IMR-90 (cell line): Measurements from ENCODE around the gene VOPP1. TPM values are rescaled to one million over a fixed set of nuclear protein-coding genes. Genes with fewer than 3 reads are reported as not detected.

Source experiments
- ATAC-seq: fragments of 200-7000 bp; cut with Tn5 transposase; 2 replicates; pipeline ENCODE4 v1.9.1; 2020; ENCODE audit warnings: low read depth, mild to moderate bottlenecking, moderate library complexity
- BruUV-seq: library from RNA; stranded (reverse); fragments of 400-500 nt; replicated peaks from 2 replicates; lab custom pipeline; 2021; lab: Mats Ljungman, UMichigan
- CTCF ChIA-PET: fragments of 300-600 bp; formaldehyde crosslinking; extraction: SDS; loops from one replicate; lab custom pipeline; 2021; ENCODE audit warnings: antibody characterized with exemption; lab: Yijun Ruan, JAX
- POLR2A ChIA-PET: fragments of 300-600 bp; sonication (Branson Sonifier 250); formaldehyde crosslinking; loops from one replicate; lab custom pipeline; 2022; ENCODE audit warnings: antibody characterized with exemption; ENCODE audit not compliant: unreplicated experiment; lab: Charles Lee
- DNase-seq: peaks from one replicate; pipeline ENCODE4 v3.0.0; 2013
- H2AFZ ChIP-seq: replicated peaks from 2 replicates; pipeline ENCODE3; 2013; ENCODE audit warnings: low read length, mild to moderate bottlenecking; ENCODE audit not compliant: poor library complexity
- H2AK5ac ChIP-seq: 2 replicates; pipeline ENCODE4 v1.6.1; 2013; ENCODE audit warnings: low read depth, low read length, inconsistent platforms
- H2AK9ac ChIP-seq: replicated peaks from 2 replicates; pipeline ENCODE3; 2013; ENCODE audit warnings: mild to moderate bottlenecking, low read depth, low read length, moderate library complexity; ENCODE audit not compliant: poor library complexity
- H2BK120ac ChIP-seq: 2 replicates; pipeline ENCODE4 v1.6.1; 2013; ENCODE audit warnings: low read depth, low read length, inconsistent platforms
- H2BK15ac ChIP-seq: 3 replicates; pipeline ENCODE4 v1.6.1; 2013; ENCODE audit warnings: low read depth, low read length, inconsistent platforms
- H2BK20ac ChIP-seq: 2 replicates; pipeline ENCODE4 v1.6.1; 2013; ENCODE audit warnings: low read depth, mild to moderate bottlenecking, inconsistent platforms, low read length, moderate library complexity
- H2BK5ac ChIP-seq: 2 replicates; pipeline ENCODE4 v1.6.1; 2013; ENCODE audit warnings: mild to moderate bottlenecking, low read depth, low read length, inconsistent platforms; ENCODE audit not compliant: poor library complexity, severe bottlenecking
- H3K14ac ChIP-seq: replicated peaks from 2 replicates; pipeline ENCODE4 v1.6.1; 2013; ENCODE audit warnings: low read depth, low read length, inconsistent platforms
- H3K18ac ChIP-seq: 2 replicates; pipeline ENCODE4 v1.6.1; 2013; ENCODE audit warnings: low read depth, low read length, control low read depth
- H3K23ac ChIP-seq: 2 replicates; pipeline ENCODE4 v1.6.1; 2013; ENCODE audit warnings: low read depth, low read length, inconsistent platforms
- H3K27ac ChIP-seq: 2 replicates; pipeline ENCODE4 v1.5.1; 2013; ENCODE audit warnings: mild to moderate bottlenecking, control low read depth, low read length; ENCODE audit not compliant: insufficient read depth
- H3K27me3 ChIP-seq: 2 replicates; pipeline ENCODE4 v1.6.1; 2013; ENCODE audit warnings: low read length; ENCODE audit not compliant: control insufficient read depth, insufficient read depth
- H3K36me3 ChIP-seq: 2 replicates; pipeline ENCODE4 v1.6.1; 2013; ENCODE audit warnings: low read length, mixed read lengths; ENCODE audit not compliant: control insufficient read depth, insufficient read depth
- H3K4ac ChIP-seq: 2 replicates; pipeline ENCODE4 v1.6.1; 2013; ENCODE audit warnings: low read depth, low read length, inconsistent platforms
- H3K4me1 ChIP-seq: 2 replicates; pipeline ENCODE4 v1.6.1; 2013; ENCODE audit warnings: low read length, mixed read lengths; ENCODE audit not compliant: control insufficient read depth, insufficient read depth
- H3K4me2 ChIP-seq: 2 replicates; pipeline ENCODE4 v1.6.1; 2013; ENCODE audit warnings: low read depth, mild to moderate bottlenecking, control low read depth, low read length, moderate library complexity
- H3K4me3 ChIP-seq: 2 replicates; pipeline ENCODE4 v1.5.1; 2013; ENCODE audit warnings: low read depth, mild to moderate bottlenecking, control low read depth, low read length, moderate library complexity; ENCODE audit not compliant: insufficient read depth
- H3K56ac ChIP-seq: 2 replicates; pipeline ENCODE4 v1.6.1; 2013; ENCODE audit warnings: low read length, inconsistent platforms; ENCODE audit not compliant: insufficient read depth; ENCODE audit errors: extremely low read depth
- H3K79me1 ChIP-seq, 2 experiments: 2 replicates each; pipeline ENCODE4 v1.6.1; 2013; ENCODE audit warnings: low read length in 2 of 2, inconsistent platforms in 1 of 2, low read depth in 1 of 2
- H3K9ac ChIP-seq: 2 replicates; pipeline ENCODE4 v1.6.1; 2013; ENCODE audit warnings: low read depth, low read length, control low read depth
- H3K9me1 ChIP-seq: 2 replicates; pipeline ENCODE4 v1.6.1; 2013; ENCODE audit warnings: low read length, inconsistent platforms; ENCODE audit not compliant: insufficient read depth
- H3K9me3 ChIP-seq: 2 replicates; pipeline ENCODE4 v1.6.1; 2013; ENCODE audit warnings: low read length; ENCODE audit not compliant: control insufficient read depth, insufficient read depth
- H4K20me1 ChIP-seq: 2 replicates; pipeline ENCODE4 v1.6.1; 2013; ENCODE audit warnings: low read length, inconsistent platforms; ENCODE audit not compliant: insufficient read depth
- H4K5ac ChIP-seq: 2 replicates; pipeline ENCODE4 v1.6.1; 2013; ENCODE audit warnings: mild to moderate bottlenecking, low read depth, low read length, control low read depth
- H4K8ac ChIP-seq, 2 experiments: 2 replicates each; pipeline ENCODE4 v1.6.1; 2013; ENCODE audit warnings: low read depth in 2 of 2, low read length in 2 of 2, control low read depth in 1 of 2, inconsistent platforms in 1 of 2
- H4K91ac ChIP-seq: 2 replicates; pipeline ENCODE4 v1.6.1; 2013; ENCODE audit warnings: low read depth, low read length, inconsistent platforms; ENCODE audit not compliant: insufficient read depth
- BHLHE40 ChIP-seq: fragments of 150-350 bp; IDR thresholded peaks from 2 replicates; pipeline ENCODE4 v1.6.1; 2016; ENCODE audit warnings: mild to moderate bottlenecking, low read depth, low read length
- CHD1 ChIP-seq: IDR thresholded peaks from 2 replicates; pipeline ENCODE4 v1.6.1; 2012; ENCODE audit warnings: low read depth, low read length, improper control_type of control experiment
- CTCF ChIP-seq: conservative IDR thresholded peaks from 2 replicates; pipeline ENCODE4 v1.5.1; 2012; ENCODE audit warnings: mild to moderate bottlenecking, low read depth, low read length, improper control_type of control experiment
- ELK1 ChIP-seq: fragments of 150-350 bp; IDR thresholded peaks from 2 replicates; pipeline ENCODE4 v1.6.1; 2016; ENCODE audit warnings: low read depth, mild to moderate bottlenecking, low read length, moderate library complexity, borderline replicate concordance
- FOS ChIP-seq: fragments of 150-350 bp; IDR thresholded peaks from 2 replicates; pipeline ENCODE4 v1.6.1; 2016; ENCODE audit warnings: low read depth, low read length
- MAFK ChIP-seq: IDR thresholded peaks from 2 replicates; pipeline ENCODE4 v1.6.1; 2012; ENCODE audit warnings: low read depth, low read length, improper control_type of control experiment
- MXI1 ChIP-seq: IDR thresholded peaks from 2 replicates; pipeline ENCODE4 v1.6.1; 2012; ENCODE audit warnings: low read depth, mild to moderate bottlenecking, low read length, moderate library complexity, borderline replicate concordance
- NFE2L2 ChIP-seq: fragments of 150-350 bp; IDR thresholded peaks from 2 replicates; pipeline ENCODE4 v1.6.1; 2016; ENCODE audit warnings: low read depth, mild to moderate bottlenecking, low read length
- RAD21 ChIP-seq: IDR thresholded peaks from 2 replicates; pipeline ENCODE4 v1.6.1; 2012; ENCODE audit warnings: low read length, improper control_type of control experiment
- RCOR1 ChIP-seq: IDR thresholded peaks from 2 replicates; pipeline ENCODE4 v1.6.1; 2012; ENCODE audit warnings: mild to moderate bottlenecking, low read length, improper control_type of control experiment; ENCODE audit not compliant: insufficient replicate concordance
- USF2 ChIP-seq: fragments of 150-350 bp; IDR thresholded peaks from 2 replicates; pipeline ENCODE4 v1.6.1; 2017; ENCODE audit warnings: mild to moderate bottlenecking, antibody characterized with exemption, low read length, low read depth
- WGBS, 2 experiments: methylation state at CpG; one replicate each; pipeline versions ENCODE4 v1.1.5 to v1.1.7; 2013; ENCODE audit warnings: missing lambda C conversion rate in 2 of 2; ENCODE audit not compliant: insufficient read length in 1 of 2; ENCODE audit errors: extremely low coverage in 2 of 2; 5-methylcytosine and 5-hydroxymethylcytosine counted together
- dilution Hi-C: fragments of 300-500 bp; cut with HindIII; formaldehyde crosslinking; loops from one replicate; pipeline ENCODE4 v1.14.3; 2018; ENCODE audit warnings: low sequenced_read_pairs; ENCODE audit not compliant: unreplicated experiment
- in situ Hi-C: fragments of 300-500 bp; cut with MboI; formaldehyde crosslinking; loops from 3 replicates; pipeline ENCODE4 v1.14.3; 2019; ENCODE audit warnings: low sequenced_read_pairs, inconsistent platforms, mixed read lengths
- intact Hi-C: fragments of 100-400 bp; cut with micrococcal nuclease; formaldehyde crosslinking; loops from 2 replicates; pipeline ENCODE4 v1.10.0; 2022
- polyA plus RNA-seq, 3 experiments: library from polyadenylated mRNA; depleted of rRNA; stranded (reverse); fragments of >200 nt; gene quantifications; 2 replicates each; pipeline ENCODE4 v1.2.3, GENCODE V29; 2012; ENCODE audit warnings: low replicate concordance in 1 of 3
- total RNA-seq: library from RNA; depleted of rRNA; stranded (reverse); fragments of >200 nt; gene quantifications from 2 replicates; pipeline ENCODE4 v1.2.3, GENCODE V29; 2012

Gene VOPP1
- total and polyA plus RNA-seq, 2 of the 4 experiments (the other 2 are of a cell fraction): 60.2 to 94.5 TPM

GRCh38 chr7:55497521-55497920 is 74.8 kb downstream of the VOPP1 start:
- Histone ChIP-seq H3K18ac (no peak overlapping the region), H3K56ac (no peak overlapping the region), H3K4me2 (no peak overlapping the region), H3K36me3 (peaks cover 20% of the 10 kb centered on the region), H2AK5ac (no peak overlapping the region), H2AK9ac (no peak overlapping the region), H3K27me3 (no peaks in the 10 kb centered on the region), H3K4me3 (no peak overlapping the region), H3K79me1 (peaks cover 40 to 85% of the 10 kb centered on the region in 2 experiments), H3K27ac (no peak overlapping the region), H4K8ac (no peak overlapping the region), H2BK120ac (no peak overlapping the region), H2BK5ac (no peak overlapping the region), H3K9ac (no peak overlapping the region), H3K4ac (no peak overlapping the region), H4K20me1 (peaks cover 27% of the 10 kb centered on the region), H4K91ac (no peak overlapping the region), H4K5ac (no peak overlapping the region), H3K23ac (no peak overlapping the region), H3K9me3 (no peaks in the 10 kb centered on the region), H3K9me1 (peaks cover 6% of the 10 kb centered on the region; the same call in 1 of the 2 replicates), H3K14ac (no peak overlapping the region), H3K4me1 (peaks cover 2% of the 10 kb centered on the region; the same call in 1 of the 2 replicates), H2AFZ (no peak overlapping the region), H2BK20ac (no peak overlapping the region), H2BK15ac (no peak overlapping the region)
- no peak for TF ChIP-seq NFE2L2
- no peak for TF ChIP-seq MAFK
- TF ChIP-seq CTCF: no peak
- no peak for TF ChIP-seq FOS
- TF ChIP-seq CHD1: no peak
- no peak for TF ChIP-seq RAD21
- no peak for TF ChIP-seq RCOR1
- no peak for TF ChIP-seq ELK1
- TF ChIP-seq USF2: no peak
- no peak for TF ChIP-seq MXI1
- TF ChIP-seq BHLHE40: no peak
- no CpG with 5 or more reads among the region's 7 CpGs for WGBS, 2 experiments
- ChIA-PET CTCF (no interaction called here), POLR2A (no interaction called here)
- in situ Hi-C loops (no loop called here), intact Hi-C loops (no loop called here), dilution Hi-C loops (no loop called here)
- no TSS peak for BruUV-seq
- DNase-seq (no peak), ATAC-seq (no peak)
